Measurements from ENCODE around the gene HRCT1.

The HRCT1 gene

GRCh38 chr9:35861161-35861897 lies 44.7 kb upstream of the HRCT1 start:
- no peak overlapping the region for H2AFZ ChIP-seq (ENCODE audit: low read length)
- H3K4me1 ChIP-seq (ENCODE audit: insufficient read depth, low read length, poor library complexity, severe bottlenecking) = no peaks in the 10 kb centered on the region
- no peak overlapping the region for H3K4me3 ChIP-seq (ENCODE audit: low read length, poor library complexity, severe bottlenecking)
- H3K27me3 ChIP-seq (ENCODE audit: insufficient read depth, low read length, poor library complexity, severe bottlenecking) = no peaks in the 10 kb centered on the region
- no peak overlapping the region for H3K4me2 ChIP-seq (ENCODE audit: low read depth, low read length, poor library complexity, severe bottlenecking)
- H3K9ac ChIP-seq (ENCODE audit: low read depth, low read length, poor library complexity, severe bottlenecking) = no peak overlapping the region
- H3K9me2 ChIP-seq (replicated peaks; ENCODE audit: low read depth, low read length) = no peaks in the 10 kb centered on the region
- H3K36me3 ChIP-seq (ENCODE audit: insufficient read depth, low read length) = no peaks in the 10 kb centered on the region
- no peaks in the 10 kb centered on the region for H3K79me2 ChIP-seq (ENCODE audit: insufficient read depth, low read length)
- no peaks in the 10 kb centered on the region for H3F3A ChIP-seq (ENCODE audit: low read depth)
- TF ChIP-seq EZH2phosphoT487 (IDR thresholded peaks at IDR 0.05; ENCODE audit: borderline replicate concordance) (no peak), CTCF (conservative IDR thresholded peaks at IDR 0.05; ENCODE audit: low read length) (no peak)
- H4K20me1 ChIP-seq (ENCODE audit: insufficient read depth, low read length, poor library complexity, severe bottlenecking) = no peaks in the 10 kb centered on the region
- H3K9me3 ChIP-seq (ENCODE audit: insufficient read depth, low read depth, low read length) = no peaks in the 10 kb centered on the region

GRCh38 chr9:35862328-35862727 lies 43.7 kb upstream of the HRCT1 start:
- Histone ChIP-seq H3K4me3 (ENCODE audit: low read length, poor library complexity, severe bottlenecking) (no peak overlapping the region), H3K9ac (ENCODE audit: low read depth, low read length, poor library complexity, severe bottlenecking) (no peak overlapping the region), H3F3A (ENCODE audit: low read depth) (no peaks in the 10 kb centered on the region), H3K4me1 (ENCODE audit: insufficient read depth, low read length, poor library complexity, severe bottlenecking) (no peaks in the 10 kb centered on the region), H3K9me3 (ENCODE audit: insufficient read depth, low read depth, low read length) (no peaks in the 10 kb centered on the region), H3K36me3 (ENCODE audit: insufficient read depth, low read length) (no peaks in the 10 kb centered on the region), H3K27me3 (ENCODE audit: insufficient read depth, low read length, poor library complexity, severe bottlenecking) (no peaks in the 10 kb centered on the region), H3K9me2 (replicated peaks; ENCODE audit: low read depth, low read length) (no peaks in the 10 kb centered on the region), H4K20me1 (ENCODE audit: insufficient read depth, low read length, poor library complexity, severe bottlenecking) (no peaks in the 10 kb centered on the region), H3K79me2 (ENCODE audit: insufficient read depth, low read length) (no peaks in the 10 kb centered on the region), H3K4me2 (ENCODE audit: low read depth, low read length, poor library complexity, severe bottlenecking) (no peak overlapping the region), H2AFZ (ENCODE audit: low read length) (no peak overlapping the region)
- TF ChIP-seq CTCF (conservative IDR thresholded peaks at IDR 0.05; ENCODE audit: low read length) (no peak), EZH2phosphoT487 (IDR thresholded peaks at IDR 0.05; ENCODE audit: borderline replicate concordance) (no peak)

- H3K4me3 ChIP-seq (ENCODE audit: low read length, poor library complexity, severe bottlenecking) = no peak overlapping the region
- no peak overlapping the region for H2AFZ ChIP-seq (ENCODE audit: low read length)
- no peak overlapping the region for H3K4me2 ChIP-seq (ENCODE audit: low read depth, low read length, poor library complexity, severe bottlenecking)
- H3K9me2 ChIP-seq (replicated peaks; ENCODE audit: low read depth, low read length) = no peaks in the 10 kb centered on the region
- no peak overlapping the region for H3K9ac ChIP-seq (ENCODE audit: low read depth, low read length, poor library complexity, severe bottlenecking)
- H3K36me3 ChIP-seq (ENCODE audit: insufficient read depth, low read length) = no peaks in the 10 kb centered on the region
- no peaks in the 10 kb centered on the region for H4K20me1 ChIP-seq (ENCODE audit: insufficient read depth, low read length, poor library complexity, severe bottlenecking)
- TF ChIP-seq EZH2phosphoT487 (IDR thresholded peaks at IDR 0.05; ENCODE audit: borderline replicate concordance) = no peak
- TF ChIP-seq CTCF (conservative IDR thresholded peaks at IDR 0.05; ENCODE audit: low read length) = no peak
- no peaks in the 10 kb centered on the region for H3K27me3 ChIP-seq (ENCODE audit: insufficient read depth, low read length, poor library complexity, severe bottlenecking)
- H3K79me2 ChIP-seq (ENCODE audit: insufficient read depth, low read length) = no peaks in the 10 kb centered on the region
- H3K4me1 ChIP-seq (ENCODE audit: insufficient read depth, low read length, poor library complexity, severe bottlenecking) = no peaks in the 10 kb centered on the region
- no peaks in the 10 kb centered on the region for H3F3A ChIP-seq (ENCODE audit: low read depth)
- no peaks in the 10 kb centered on the region for H3K9me3 ChIP-seq (ENCODE audit: insufficient read depth, low read depth, low read length)
Measured at GRCh38 chr9:35863583-35863982, 42.4 kb upstream of the HRCT1 start.
